DOHH2 (cell line): ENCODE data around the gene KRTAP10-1.
"Not testable (repeated sequence)": the region's sequence is repeated elsewhere in the genome, so short reads cannot be mapped to it uniquely, and the experiment has no call there.

Experiments
- H3F3A ChIP-seq: fragments of 200-600 bp; sonication (generic), shearing (Covaris generic); 2 replicates; pipeline ENCODE4 v1.6.0; 2016; ENCODE audit warnings: antibody characterized with exemption, mild to moderate bottlenecking; ENCODE audit not compliant: control insufficient read depth, insufficient read depth
- H3K27ac ChIP-seq: fragments of 200-600 bp; sonication (generic); 2 replicates; pipeline ENCODE4 v1.5.1; 2014; ENCODE audit warnings: low read depth, mild to moderate bottlenecking, low read length, moderate library complexity
- H3K27me3 ChIP-seq: fragments of 200-600 bp; sonication (generic); 2 replicates; pipeline ENCODE4 v1.6.1; 2014; ENCODE audit warnings: mild to moderate bottlenecking, low read length, mixed read lengths; ENCODE audit not compliant: control insufficient read depth
- H3K36me3 ChIP-seq: fragments of 200-600 bp; sonication (generic); 2 replicates; pipeline ENCODE4 v1.6.1; 2014; ENCODE audit warnings: mild to moderate bottlenecking, low read length, moderate library complexity, mixed read lengths; ENCODE audit not compliant: control insufficient read depth
- H3K4me1 ChIP-seq: fragments of 200-600 bp; sonication (generic); 2 replicates; pipeline ENCODE4 v1.6.1; 2014; ENCODE audit warnings: mild to moderate bottlenecking, low read length, mixed read lengths; ENCODE audit not compliant: control insufficient read depth
- H3K4me2 ChIP-seq: fragments of 200-600 bp; sonication (generic); 2 replicates; pipeline ENCODE4 v1.6.0; 2014; ENCODE audit warnings: mild to moderate bottlenecking, low read length, moderate library complexity
- H3K4me3 ChIP-seq: fragments of 200-600 bp; sonication (generic); 2 replicates; pipeline ENCODE4 v1.5.1; 2014; ENCODE audit warnings: mild to moderate bottlenecking, low read length, mixed read lengths
- H3K79me2 ChIP-seq: fragments of 200-600 bp; sonication (generic); 2 replicates; pipeline ENCODE4 v1.6.1; 2014; ENCODE audit warnings: mild to moderate bottlenecking, low read length, mixed read lengths; ENCODE audit not compliant: control insufficient read depth
- H3K9me2 ChIP-seq: fragments of 200-600 bp; sonication (generic); replicated peaks from 2 replicates; pipeline ENCODE4 v1.6.1; 2014; ENCODE audit warnings: mild to moderate bottlenecking, low read length, mixed read lengths; ENCODE audit not compliant: control insufficient read depth
- H3K9me3 ChIP-seq: fragments of 200-600 bp; sonication (generic); 2 replicates; pipeline ENCODE4 v1.6.1; 2014; ENCODE audit warnings: antibody characterized with exemption, low read length, mixed read lengths; ENCODE audit not compliant: control insufficient read depth, insufficient read depth
- H4K20me1 ChIP-seq: fragments of 200-600 bp; sonication (generic); 2 replicates; pipeline ENCODE4 v1.6.0; 2014; ENCODE audit warnings: low read depth, mild to moderate bottlenecking, antibody characterized with exemption, low read length, moderate library complexity; ENCODE audit not compliant: control insufficient read depth, insufficient read depth
- CTCF ChIP-seq: fragments of 200-600 bp; sonication (generic); IDR thresholded peaks from one replicate; pipeline ENCODE4 v1.5.1; 2014; ENCODE audit warnings: antibody characterized with exemption, mild to moderate bottlenecking, low read depth, low read length; ENCODE audit not compliant: poor library complexity, severe bottlenecking
- EZH2phosphoT487 ChIP-seq: fragments of 200-600 bp; sonication (generic); IDR thresholded peaks from 2 replicates; pipeline ENCODE4 v1.6.1; 2017; ENCODE audit warnings: borderline replicate concordance, mild to moderate bottlenecking, antibody characterized with exemption, low read length, moderate library complexity, mixed read lengths

The KRTAP10-1 gene

GRCh38 chr21:44506279-44507255 is 33.4 kb downstream of the KRTAP10-1 start:
- no peaks in the 10 kb centered on the region for H3K9me3 ChIP-seq
- no peak overlapping the region for H3K4me2 ChIP-seq
- H3K36me3 ChIP-seq = no peaks in the 10 kb centered on the region
- no peaks in the 10 kb centered on the region for H4K20me1 ChIP-seq
- no peaks in the 10 kb centered on the region for H3K9me2 ChIP-seq
- H3K4me1 ChIP-seq = no peaks in the 10 kb centered on the region
- H3F3A ChIP-seq = no peaks in the 10 kb centered on the region
- no peaks in the 10 kb centered on the region for H3K79me2 ChIP-seq
- H3K27ac ChIP-seq = no peak overlapping the region
- TF ChIP-seq EZH2phosphoT487 = no peak
- no peak for TF ChIP-seq CTCF
- H3K27me3 ChIP-seq = no peaks in the 10 kb centered on the region
- no peak overlapping the region for H3K4me3 ChIP-seq

GRCh38 chr21:44505673-44506278 is 34.2 kb downstream of the KRTAP10-1 start:
- TF ChIP-seq CTCF = no peak
- Histone ChIP-seq H3K79me2 (no peaks in the 10 kb centered on the region), H3K4me2 (no peak overlapping the region), H3K27ac (no peak overlapping the region), H3K36me3 (no peaks in the 10 kb centered on the region), H3K9me3 (no peaks in the 10 kb centered on the region), H4K20me1 (no peaks in the 10 kb centered on the region), H3K9me2 (no peaks in the 10 kb centered on the region), H3K4me3 (no peak overlapping the region), H3K27me3 (no peaks in the 10 kb centered on the region), H3F3A (no peaks in the 10 kb centered on the region), H3K4me1 (no peaks in the 10 kb centered on the region)

- H3K79me2 ChIP-seq = no peaks in the 10 kb centered on the region
- H3F3A ChIP-seq = no peaks in the 10 kb centered on the region
- no peaks in the 10 kb centered on the region for H3K9me2 ChIP-seq
- H3K36me3 ChIP-seq = no peaks in the 10 kb centered on the region
- H3K4me1 ChIP-seq = no peaks in the 10 kb centered on the region
- no peaks in the 10 kb centered on the region for H4K20me1 ChIP-seq
- H3K4me3 ChIP-seq = no peak overlapping the region
- no peak for TF ChIP-seq CTCF
- no peak for TF ChIP-seq EZH2phosphoT487
- H3K9me3 ChIP-seq = no peaks in the 10 kb centered on the region
- no peak overlapping the region for H3K27ac ChIP-seq
- no peaks in the 10 kb centered on the region for H3K27me3 ChIP-seq
- no peak overlapping the region for H3K4me2 ChIP-seq
These were observed 36.0 kb downstream of the KRTAP10-1 start for GRCh38 chr21:44503901-44504399.

GRCh38 chr21:44503006-44503889 is 36.7 kb downstream of the KRTAP10-1 start:
- not testable (repeated sequence) for H4K20me1 ChIP-seq, H3K27ac ChIP-seq, H3K79me2 ChIP-seq, H3F3A ChIP-seq, H3K36me3 ChIP-seq, H3K9me3 ChIP-seq, H3K27me3 ChIP-seq, H3K4me3 ChIP-seq, H3K4me2 ChIP-seq, H3K4me1 ChIP-seq, H3K9me2 ChIP-seq
